Measurements from ENCODE around the gene CCIN.

Gene CCIN

GRCh38 chr9:36132086-36132485, 37.1 kb upstream of the CCIN start:
- DNase-seq (ENCODE audit: insufficient read length): no peak
- FAIRE-seq: no peak
- no peak for TF ChIP-seq POLR2AphosphoS5 (IDR thresholded peaks at IDR 0.05; ENCODE audit: low read depth, low read length)
- no peak for TF ChIP-seq TAF1 (IDR thresholded peaks at IDR 0.05; ENCODE audit: borderline replicate concordance, low read depth, low read length)
- no peak for TF ChIP-seq POLR2A (IDR thresholded peaks at IDR 0.05; ENCODE audit: low read depth, low read length)

DNA sequence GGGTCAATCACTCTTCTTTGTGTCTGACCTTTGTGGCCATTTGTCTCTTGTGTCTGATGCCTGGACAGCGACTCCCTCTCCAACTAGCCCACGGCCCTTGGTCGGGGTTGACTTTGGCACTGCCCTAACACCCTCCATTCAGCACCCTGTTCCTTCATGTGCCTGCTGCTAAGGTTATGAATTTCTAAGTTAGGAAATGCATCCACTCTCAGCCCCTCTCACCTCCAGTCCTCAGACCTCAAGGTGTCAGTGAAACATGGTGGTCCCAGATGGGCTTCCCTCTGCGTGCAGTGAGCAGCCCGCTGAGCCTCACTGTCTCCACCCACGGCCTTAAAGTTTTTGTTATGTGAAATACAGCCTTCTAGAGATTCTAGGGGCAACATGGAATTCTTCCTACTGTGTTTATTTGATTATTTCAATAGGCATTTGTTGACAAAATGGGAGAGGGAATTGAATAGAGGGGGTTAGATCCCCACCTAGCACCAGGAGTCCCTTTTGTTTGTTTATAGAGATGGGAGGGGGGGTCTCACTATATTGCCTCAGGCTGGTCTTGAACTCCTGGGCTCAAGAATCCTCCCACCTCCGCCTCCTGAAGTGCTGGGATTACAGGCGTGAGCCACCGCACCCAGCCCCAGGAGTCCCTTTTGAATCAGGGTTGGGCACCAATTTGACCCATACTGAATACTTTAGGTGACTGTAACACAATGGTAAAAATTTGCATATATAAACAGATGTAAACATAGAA, 34.3 kb upstream of the CCIN start:
- TF ChIP-seq POLR2A (IDR thresholded peaks at IDR 0.05; ENCODE audit: low read depth, low read length): no peak
- TF ChIP-seq TAF1 (IDR thresholded peaks at IDR 0.05; ENCODE audit: borderline replicate concordance, low read depth, low read length): no peak
- TF ChIP-seq POLR2AphosphoS5 (IDR thresholded peaks at IDR 0.05; ENCODE audit: low read depth, low read length): no peak
- no peak for FAIRE-seq
- DNase-seq (ENCODE audit: insufficient read length): no peak

GRCh38 chr9:36135741-36136271, 33.4 kb upstream of the CCIN start:
- TF ChIP-seq POLR2AphosphoS5 (IDR thresholded peaks at IDR 0.05; ENCODE audit: low read depth, low read length) (no peak), POLR2A (IDR thresholded peaks at IDR 0.05; ENCODE audit: low read depth, low read length) (no peak), TAF1 (IDR thresholded peaks at IDR 0.05; ENCODE audit: borderline replicate concordance, low read depth, low read length) (no peak)
- FAIRE-seq (no peak), DNase-seq (ENCODE audit: insufficient read length) (no peak)

DNA sequence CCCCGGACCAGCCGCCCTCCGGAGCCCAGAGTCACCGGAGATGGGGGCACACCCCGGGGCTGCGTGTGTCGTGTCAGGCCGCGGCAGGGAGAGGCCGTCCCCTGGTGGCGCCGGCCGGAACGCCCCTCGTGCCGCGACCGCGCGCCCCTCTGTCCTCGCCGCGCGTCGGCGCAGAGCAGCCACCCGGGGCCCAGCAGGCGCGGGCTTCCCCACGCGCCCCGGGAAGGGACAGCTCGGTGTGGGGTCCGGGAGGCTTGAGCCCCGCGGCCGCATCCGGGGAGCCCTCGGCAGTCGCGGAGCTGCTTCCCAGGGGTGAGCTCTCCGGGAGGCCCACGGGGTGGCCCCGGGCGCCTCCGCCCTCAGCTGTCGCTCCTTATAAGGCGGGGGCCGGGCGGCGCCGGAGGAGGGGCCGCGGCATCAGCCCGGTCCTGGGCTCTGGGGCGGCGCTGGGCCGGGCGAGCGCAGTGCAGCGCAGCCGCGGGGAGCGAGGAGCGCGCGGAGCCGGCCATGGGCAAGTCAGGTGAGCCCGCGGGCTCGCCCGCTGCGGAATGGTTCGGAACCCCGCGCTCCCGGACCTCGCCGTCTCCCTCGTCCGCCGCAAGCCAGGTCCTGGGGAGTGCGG, 32.8 kb upstream of the CCIN start, which contains the start of gene GLIPR2:
TSS of gene GLIPR2 (plus strand) at position 462 of the 622 bp plus-strand sequence. CDS start at position 508, 46 bp downstream.
- TF ChIP-seq POLR2A (IDR thresholded peaks at IDR 0.05; ENCODE audit: low read depth, low read length) (peak; percentile 68; the same call in 1 of the 2 replicates), POLR2AphosphoS5 (IDR thresholded peaks at IDR 0.05; ENCODE audit: low read depth, low read length) (peak; percentile 50; the same call in 1 of the 2 replicates), TAF1 (IDR thresholded peaks at IDR 0.05; ENCODE audit: borderline replicate concordance, low read depth, low read length) (no peak)
- DNase-seq (ENCODE audit: insufficient read length) (peak; percentile 97), FAIRE-seq (peak; percentile 79)

DNA sequence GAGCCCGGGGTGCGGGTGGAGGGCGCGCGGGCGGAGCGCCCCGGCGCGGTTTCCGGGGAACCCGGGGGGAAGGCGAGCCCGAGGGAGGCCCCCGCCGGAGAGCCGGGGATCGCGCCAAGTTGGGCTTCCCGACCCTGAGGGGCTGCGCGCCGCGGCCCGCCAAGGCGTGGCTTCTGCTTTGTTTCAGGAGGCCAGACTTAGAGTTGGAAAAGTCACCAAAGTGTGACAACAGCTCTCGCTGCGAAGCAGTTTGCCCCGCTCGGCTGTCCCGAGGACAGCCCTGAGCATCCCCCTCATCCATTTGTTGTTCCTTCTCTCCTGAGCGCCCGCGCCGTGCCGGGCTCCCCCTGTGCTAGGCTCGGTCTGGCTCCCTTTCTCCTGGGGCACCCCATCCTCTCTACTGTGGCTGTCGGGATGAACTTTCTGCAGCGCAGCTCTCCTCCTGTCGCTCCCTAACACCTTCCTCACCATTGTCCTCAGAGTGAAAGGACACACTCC, 32.2 kb upstream of the CCIN start:
- DNase-seq (ENCODE audit: insufficient read length) (no peak), FAIRE-seq (no peak)
- TF ChIP-seq TAF1 (IDR thresholded peaks at IDR 0.05; ENCODE audit: borderline replicate concordance, low read depth, low read length): no peak
- no peak for TF ChIP-seq POLR2A (IDR thresholded peaks at IDR 0.05; ENCODE audit: low read depth, low read length)

- TF ChIP-seq POLR2AphosphoS5 (IDR thresholded peaks at IDR 0.05; ENCODE audit: low read depth, low read length): no peak
- no peak for TF ChIP-seq TAF1 (IDR thresholded peaks at IDR 0.05; ENCODE audit: borderline replicate concordance, low read depth, low read length)
- TF ChIP-seq POLR2A (IDR thresholded peaks at IDR 0.05; ENCODE audit: low read depth, low read length): no peak
- DNase-seq (ENCODE audit: insufficient read length) (no peak), FAIRE-seq (no peak)
Observed at GRCh38 chr9:36137392-36138004, 31.7 kb upstream of the CCIN start.

GRCh38 chr9:36138496-36138895, 30.7 kb upstream of the CCIN start:
- TF ChIP-seq POLR2AphosphoS5 (IDR thresholded peaks at IDR 0.05; ENCODE audit: low read depth, low read length) (no peak), TAF1 (IDR thresholded peaks at IDR 0.05; ENCODE audit: borderline replicate concordance, low read depth, low read length) (no peak), POLR2A (IDR thresholded peaks at IDR 0.05; ENCODE audit: low read depth, low read length) (no peak)
- DNase-seq (ENCODE audit: insufficient read length) (no peak), FAIRE-seq (no peak)

- DNase-seq (ENCODE audit: insufficient read length): no peak
- FAIRE-seq: no peak
- TF ChIP-seq POLR2AphosphoS5 (IDR thresholded peaks at IDR 0.05; ENCODE audit: low read depth, low read length) (no peak), POLR2A (IDR thresholded peaks at IDR 0.05; ENCODE audit: low read depth, low read length) (no peak), TAF1 (IDR thresholded peaks at IDR 0.05; ENCODE audit: borderline replicate concordance, low read depth, low read length) (no peak)
Observed at GRCh38 chr9:36138901-36139300, 30.3 kb upstream of the CCIN start.

DNA sequence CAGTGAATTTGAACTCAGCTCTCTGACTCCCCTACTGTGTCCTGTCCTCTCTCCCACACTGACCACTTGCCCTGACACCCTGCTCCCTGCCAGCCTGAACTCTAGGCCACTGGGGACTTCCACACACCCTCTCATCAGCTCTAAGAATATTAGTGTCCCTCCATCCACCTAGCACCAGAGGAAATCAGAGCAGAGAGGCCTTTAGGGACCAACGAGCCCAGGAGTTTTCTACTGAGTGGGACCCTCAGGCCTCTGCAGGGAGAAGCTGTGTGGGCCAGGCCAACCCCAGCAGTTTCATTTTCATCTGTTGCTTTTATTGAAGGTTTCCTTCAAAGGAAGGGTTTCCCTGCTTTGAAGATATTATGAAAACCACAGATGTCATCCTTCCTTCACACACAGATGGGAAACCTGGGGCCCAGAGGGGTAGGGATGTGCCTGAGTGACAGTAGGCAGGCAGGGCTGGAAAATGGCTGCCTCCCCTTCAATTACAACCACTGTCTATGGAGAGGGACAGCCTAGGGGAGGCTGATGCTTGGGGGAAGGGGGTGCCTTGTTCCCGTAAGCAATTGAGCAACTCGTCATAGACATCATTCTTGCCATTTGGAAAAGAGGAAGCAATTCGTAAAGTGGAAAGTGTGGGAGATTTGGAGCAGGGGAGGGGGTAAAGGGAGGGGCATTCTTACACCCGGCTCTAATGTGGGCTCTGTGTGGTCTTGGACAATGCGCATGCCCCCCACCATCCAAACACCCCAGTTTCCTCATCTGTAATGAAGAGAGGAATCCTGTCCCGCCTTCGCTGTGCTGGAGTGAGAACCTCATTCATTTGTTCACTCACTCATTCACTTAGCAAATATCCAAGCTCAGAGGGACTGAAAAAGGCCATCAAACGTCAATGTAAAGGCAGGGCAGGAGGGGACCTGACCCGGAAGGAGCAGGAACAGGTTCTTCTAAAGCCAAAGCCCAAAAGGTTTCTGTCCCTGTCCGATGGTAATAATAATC, 28.8 kb upstream of the CCIN start:
- peak; percentile 48 for FAIRE-seq

DNA sequence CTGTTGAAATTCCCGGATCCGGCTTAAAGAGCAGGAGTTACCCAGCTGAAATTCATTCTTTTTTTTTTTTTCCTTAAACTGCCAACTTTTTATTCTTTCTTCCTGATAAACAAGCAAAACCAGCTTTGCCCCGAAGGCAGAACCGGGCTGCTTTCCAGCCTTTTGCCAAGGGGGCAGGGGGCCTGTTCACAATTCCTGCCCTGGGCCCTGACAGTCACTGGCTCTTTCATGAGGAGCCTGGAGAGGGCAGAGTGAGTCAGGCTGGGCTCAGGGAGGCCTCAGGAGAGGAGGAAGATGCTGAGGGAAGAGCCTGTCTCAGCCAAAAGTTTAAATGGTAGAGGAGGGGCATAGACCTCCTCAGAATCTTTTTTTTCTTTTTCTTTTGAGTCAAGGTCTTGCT, 27.9 kb upstream of the CCIN start:
- TF ChIP-seq TAF1 (IDR thresholded peaks at IDR 0.05; ENCODE audit: borderline replicate concordance, low read depth, low read length) (no peak), POLR2A (IDR thresholded peaks at IDR 0.05; ENCODE audit: low read depth, low read length) (no peak), POLR2AphosphoS5 (IDR thresholded peaks at IDR 0.05; ENCODE audit: low read depth, low read length) (no peak)
- no peak for DNase-seq (ENCODE audit: insufficient read length)
- no peak for FAIRE-seq

More for the DNA sequence above, 28.8 kb upstream of the CCIN start:
- no peak for DNase-seq (ENCODE audit: insufficient read length)
- no peak for TF ChIP-seq POLR2AphosphoS5 (IDR thresholded peaks at IDR 0.05; ENCODE audit: low read depth, low read length)
- no peak for TF ChIP-seq TAF1 (IDR thresholded peaks at IDR 0.05; ENCODE audit: borderline replicate concordance, low read depth, low read length)
- no peak for TF ChIP-seq POLR2A (IDR thresholded peaks at IDR 0.05; ENCODE audit: low read depth, low read length)

All from GM12892 (cell line).